Measurements from ENCODE around the gene PSMA2. TPM values are rescaled to one million over a fixed set of nuclear protein-coding genes. Genes with fewer than 3 reads are reported as not detected.

Gene PSMA2
- total RNA-seq, 1 donor from 2014 or later = 88.1 TPM

GRCh38 chr7:42964293-42964692 lies 32.3 kb upstream of the PSMA2 start:
- Mint-ChIP-seq H3K27me3 (peaks cover 13% of the 10 kb centered on the region), H3K9me3 (no peaks in the 10 kb centered on the region), H3K27ac (no peak overlapping the region), H3K4me1 (no peaks in the 10 kb centered on the region), H3K36me3 (ENCODE audit: low read depth) (no peaks in the 10 kb centered on the region), H3K4me3 (no peak overlapping the region)
- intact Hi-C loops (cut with micrococcal nuclease) = no loop called here
- TF ChIP-seq CTCF (IDR thresholded peaks at IDR 0.05) = no peak
- CTCF ChIA-PET = no interaction called here
- no peak for DNase-seq
- POLR2A ChIA-PET = no interaction called here
- no peak for ATAC-seq (ENCODE audit: low read depth)

DNA sequence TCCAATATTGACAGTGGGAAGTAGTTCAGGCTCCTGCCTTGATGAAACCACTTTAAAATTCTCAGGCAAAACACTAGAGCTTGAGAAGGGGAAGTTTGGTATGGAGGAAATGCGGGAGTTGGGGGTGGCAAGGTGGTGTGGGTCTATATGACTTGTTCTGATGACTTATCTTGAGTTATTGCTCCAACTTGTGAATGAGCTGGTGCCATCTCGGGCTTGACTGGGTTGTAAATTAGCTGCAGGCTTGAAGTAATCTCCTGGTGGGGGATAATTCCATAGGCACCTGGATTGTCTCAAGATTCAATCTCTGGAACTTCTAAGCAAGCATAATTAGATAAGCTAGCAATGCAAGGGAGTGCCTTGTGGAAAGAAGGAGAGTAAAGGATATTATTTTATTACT lies 29.2 kb upstream of the PSMA2 start:
- H3K27me3 Mint-ChIP-seq = peaks cover 7% of the 10 kb centered on the region
- TF ChIP-seq CTCF (IDR thresholded peaks at IDR 0.05) = no peak
- no peak overlapping the region for H3K27ac Mint-ChIP-seq
- H3K4me1 Mint-ChIP-seq = no peaks in the 10 kb centered on the region
- H3K9me3 Mint-ChIP-seq = no peaks in the 10 kb centered on the region
- intact Hi-C loops (cut with micrococcal nuclease) = no loop called here
- no peak for DNase-seq
- no peak overlapping the region for H3K4me3 Mint-ChIP-seq
- no peak for ATAC-seq (ENCODE audit: low read depth)
- POLR2A ChIA-PET = no interaction called here
- no peaks in the 10 kb centered on the region for H3K36me3 Mint-ChIP-seq (ENCODE audit: low read depth)
- CTCF ChIA-PET = no interaction called here

GRCh38 chr7:42960762-42961161 lies 28.8 kb upstream of the PSMA2 start:
- H3K27ac Mint-ChIP-seq = no peak overlapping the region
- TF ChIP-seq CTCF (IDR thresholded peaks at IDR 0.05) = no peak
- POLR2A ChIA-PET = no interaction called here
- CTCF ChIA-PET = no interaction called here
- H3K4me3 Mint-ChIP-seq = no peak overlapping the region
- DNase-seq (no peak), ATAC-seq (ENCODE audit: low read depth) (no peak)
- no peaks in the 10 kb centered on the region for H3K4me1 Mint-ChIP-seq
- no peaks in the 10 kb centered on the region for H3K9me3 Mint-ChIP-seq
- no peaks in the 10 kb centered on the region for H3K36me3 Mint-ChIP-seq (ENCODE audit: low read depth)
- peaks cover 7% of the 10 kb centered on the region for H3K27me3 Mint-ChIP-seq
- intact Hi-C loops (cut with micrococcal nuclease) = no loop called here

- ATAC-seq (ENCODE audit: low read depth) (no peak), DNase-seq (no peak)
- H3K4me3 Mint-ChIP-seq = no peak overlapping the region
- POLR2A ChIA-PET = no interaction called here
- H3K27me3 Mint-ChIP-seq = peaks cover 7% of the 10 kb centered on the region
- intact Hi-C loops (cut with micrococcal nuclease) = no loop called here
- no peak for TF ChIP-seq CTCF (IDR thresholded peaks at IDR 0.05)
- CTCF ChIA-PET = no interaction called here
- no peaks in the 10 kb centered on the region for H3K36me3 Mint-ChIP-seq (ENCODE audit: low read depth)
- H3K9me3 Mint-ChIP-seq = peaks cover 5% of the 10 kb centered on the region
- H3K4me1 Mint-ChIP-seq = no peaks in the 10 kb centered on the region
- H3K27ac Mint-ChIP-seq = no peak overlapping the region
Observed at GRCh38 chr7:42959549-42959948, 27.6 kb upstream of the PSMA2 start.

DNA sequence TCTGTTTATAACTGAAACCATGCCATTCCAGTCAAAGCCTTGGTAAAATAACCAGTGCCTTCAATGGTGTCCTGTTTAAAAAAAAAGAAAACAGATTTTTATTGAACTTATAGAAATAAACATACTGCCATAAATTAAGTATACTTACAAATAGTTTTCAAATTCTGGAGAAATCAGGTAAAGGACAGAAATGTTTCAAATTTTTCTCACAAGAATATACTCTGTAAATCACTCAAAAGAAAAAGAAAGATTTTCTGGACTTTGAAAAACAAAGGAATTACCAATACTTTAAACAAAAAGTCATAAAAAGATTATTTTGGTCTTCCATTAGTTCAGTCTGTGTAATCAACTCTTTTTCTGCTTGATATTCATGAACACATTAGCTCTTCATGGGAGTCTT lies 24.1 kb upstream of the PSMA2 start:
- DNase-seq = no peak
- Mint-ChIP-seq H3K36me3 (ENCODE audit: low read depth) (no peaks in the 10 kb centered on the region), H3K9me3 (peaks cover 5% of the 10 kb centered on the region), H3K4me3 (no peak overlapping the region), H3K27me3 (peaks cover 4% of the 10 kb centered on the region), H3K27ac (no peak overlapping the region), H3K4me1 (no peaks in the 10 kb centered on the region)
- ATAC-seq (ENCODE audit: low read depth) = no peak
- ChIA-PET CTCF (no interaction called here), POLR2A (no interaction called here)
- intact Hi-C loops (cut with micrococcal nuclease) = no loop called here
- TF ChIP-seq CTCF (IDR thresholded peaks at IDR 0.05) = no peak
